ENCODE data around the gene KCNN3.

Gene KCNN3

GRCh38 chr1:154860156-154860870, 9.8 kb downstream of the KCNN3 start:
- DNase-seq = no peak

GRCh38 chr1:154859786-154860155, 10.3 kb downstream of the KCNN3 start:
- no peak for DNase-seq

- no peak for DNase-seq
Observed at GRCh38 chr1:154859151-154859785, 10.8 kb downstream of the KCNN3 start.

GRCh38 chr1:154857441-154858215, 12.5 kb downstream of the KCNN3 start:
- DNase-seq = no peak

- DNase-seq = no peak
Observed at GRCh38 chr1:154857022-154857421, 13.1 kb downstream of the KCNN3 start.

- DNase-seq = no peak
Observed at GRCh38 chr1:154856544-154856943, 13.5 kb downstream of the KCNN3 start.

- DNase-seq = no peak
Observed at GRCh38 chr1:154856049-154856448, 14.0 kb downstream of the KCNN3 start.

- no peak for DNase-seq
Observed at GRCh38 chr1:154855186-154855851, 14.8 kb downstream of the KCNN3 start.

GRCh38 chr1:154852845-154853244, 17.2 kb downstream of the KCNN3 start:
- DNase-seq = no peak

GRCh38 chr1:154851392-154852177, 18.5 kb downstream of the KCNN3 start:
- no peak for DNase-seq

- no peak for DNase-seq
Observed at GRCh38 chr1:154849645-154850131, 20.4 kb downstream of the KCNN3 start.

- DNase-seq = no peak
Observed at GRCh38 chr1:154848983-154849382, 21.1 kb downstream of the KCNN3 start.

- DNase-seq = no peak
Observed at GRCh38 chr1:154847891-154848290, 22.2 kb downstream of the KCNN3 start.

GRCh38 chr1:154846565-154847442, 23.3 kb downstream of the KCNN3 start:
- DNase-seq = no peak

GRCh38 chr1:154845879-154846278, 24.2 kb downstream of the KCNN3 start:
- no peak for DNase-seq

- no peak for DNase-seq
Observed at GRCh38 chr1:154845174-154845573, 24.9 kb downstream of the KCNN3 start.

GRCh38 chr1:154844297-154844681, 25.8 kb downstream of the KCNN3 start:
- no peak for DNase-seq

- no peak for DNase-seq
Observed at GRCh38 chr1:154843636-154844296, 26.3 kb downstream of the KCNN3 start.

GRCh38 chr1:154842635-154843034, 27.4 kb downstream of the KCNN3 start:
- no peak for DNase-seq

GRCh38 chr1:154841384-154841783, 28.7 kb downstream of the KCNN3 start:
- DNase-seq = no peak

Measured in activated CD8-positive, alpha-beta memory T cell treated with anti-CD3 and anti-CD28 coated beads, Interleukin-2, amount 50 U/mL, for 4 hours (primary cell).